Subcutaneous abdominal adipose tissue (tissue), 5 donors: Measurements from ENCODE around the gene KIF16B.
A peak's percentile ranks its signal among the peaks of the same experiment; 100 is the strongest.
"Not testable (repeated sequence)": the region's sequence is repeated elsewhere in the genome, so short reads cannot be mapped to it uniquely, and the experiment has no call there.

ENCODE experiments used
- H3K27ac ChIP-seq: one replicate; pipeline ENCODE4 v1.7.0; 2013; ENCODE audit warnings: low read depth, mild to moderate bottlenecking, inconsistent platforms, low read length, moderate library complexity
- H3K27me3 ChIP-seq, 5 donors: one replicate each; pipeline ENCODE4 v1.7.0; 2013; ENCODE audit warnings: low read length in 5 of 5, inconsistent platforms in 1 of 5; ENCODE audit not compliant: control insufficient read depth in 5 of 5, insufficient read depth in 4 of 5
- H3K36me3 ChIP-seq, 5 donors: one replicate each; pipeline ENCODE4 v1.7.0; 2013; ENCODE audit warnings: low read length in 5 of 5; ENCODE audit not compliant: control insufficient read depth in 5 of 5, insufficient read depth in 5 of 5
- H3K4me1 ChIP-seq, 5 donors: one replicate each; pipeline ENCODE4 v1.7.0; 2013; ENCODE audit warnings: low read length in 5 of 5, mild to moderate bottlenecking in 3 of 5, moderate library complexity in 1 of 5; ENCODE audit not compliant: control insufficient read depth in 5 of 5, insufficient read depth in 5 of 5
- H3K4me3 ChIP-seq, 5 donors: one replicate each; pipeline ENCODE4 v1.7.0; 2013; ENCODE audit warnings: low read length in 5 of 5, low read depth in 1 of 5
- H3K9ac ChIP-seq, 5 donors: one replicate each; pipeline ENCODE4 v1.7.0; 2013; ENCODE audit warnings: low read length in 5 of 5, mild to moderate bottlenecking in 4 of 5, moderate library complexity in 3 of 5
- H3K9me3 ChIP-seq, 5 donors: one replicate each; pipeline ENCODE4 v1.7.0; 2013; ENCODE audit warnings: low read length in 5 of 5; ENCODE audit not compliant: control insufficient read depth in 5 of 5
- donor health status: healthy.
- donor health status: healthy.
- donor health status: healthy.
- donor health status: healthy.
- donor health status: healthy.

KIF16B gene

GRCh38 chr20:16611817-16612216 lies 38.6 kb upstream of the KIF16B start:
- no peaks in the 10 kb centered on the region for H3K36me3 ChIP-seq
- no peaks in the 10 kb centered on the region for H3K9me3 ChIP-seq
- no peak overlapping the region for H3K27ac ChIP-seq
- H3K4me3 ChIP-seq = no peak overlapping the region
- H3K27me3 ChIP-seq = no peaks in the 10 kb centered on the region
- no peak overlapping the region for H3K9ac ChIP-seq
- peaks cover 2 to 26% (median 20%) of the 10 kb centered on the region in 5 donors for H3K4me1 ChIP-seq

- no peaks in the 10 kb centered on the region for H3K27me3 ChIP-seq
- no peaks in the 10 kb centered on the region for H3K9me3 ChIP-seq
- H3K4me1 ChIP-seq = peaks cover 2 to 28% (median 25%) of the 10 kb centered on the region in 5 donors
- no peaks in the 10 kb centered on the region for H3K36me3 ChIP-seq
- H3K4me3 ChIP-seq = no peak overlapping the region
- no peak overlapping the region for H3K9ac ChIP-seq
- no peak overlapping the region for H3K27ac ChIP-seq
These were observed 35.8 kb upstream of the KIF16B start for GRCh38 chr20:16609066-16609465.

DNA sequence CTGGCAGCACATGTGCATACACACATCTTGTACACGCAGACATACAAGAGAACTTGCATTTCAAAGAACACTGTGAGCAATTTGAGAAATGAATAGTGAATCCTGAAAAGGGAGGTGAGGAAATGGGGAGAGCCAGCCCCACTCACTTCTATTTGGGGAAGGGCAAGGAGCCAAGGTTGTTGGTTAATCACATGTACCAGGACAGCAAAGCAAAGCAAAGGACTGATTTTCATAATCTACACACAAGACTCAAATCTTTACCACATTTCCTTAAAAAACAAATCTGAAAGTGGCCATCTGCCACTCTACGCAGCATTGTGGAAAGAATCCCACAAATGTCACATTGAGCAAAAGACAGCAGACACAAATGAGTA lies 35.0 kb upstream of the KIF16B start:
- Histone ChIP-seq H3K27ac (peak overlapping the region; percentile 82), H3K4me3 (no peak overlapping the region), H3K36me3 (no peaks in the 10 kb centered on the region), H3K27me3 (no peaks in the 10 kb centered on the region), H3K9ac (peak overlapping the region in 1 of 5 donors; percentile 0), H3K9me3 (no peaks in the 10 kb centered on the region), H3K4me1 (peaks cover 2 to 28% (median 25%) of the 10 kb centered on the region in 5 donors)

DNA sequence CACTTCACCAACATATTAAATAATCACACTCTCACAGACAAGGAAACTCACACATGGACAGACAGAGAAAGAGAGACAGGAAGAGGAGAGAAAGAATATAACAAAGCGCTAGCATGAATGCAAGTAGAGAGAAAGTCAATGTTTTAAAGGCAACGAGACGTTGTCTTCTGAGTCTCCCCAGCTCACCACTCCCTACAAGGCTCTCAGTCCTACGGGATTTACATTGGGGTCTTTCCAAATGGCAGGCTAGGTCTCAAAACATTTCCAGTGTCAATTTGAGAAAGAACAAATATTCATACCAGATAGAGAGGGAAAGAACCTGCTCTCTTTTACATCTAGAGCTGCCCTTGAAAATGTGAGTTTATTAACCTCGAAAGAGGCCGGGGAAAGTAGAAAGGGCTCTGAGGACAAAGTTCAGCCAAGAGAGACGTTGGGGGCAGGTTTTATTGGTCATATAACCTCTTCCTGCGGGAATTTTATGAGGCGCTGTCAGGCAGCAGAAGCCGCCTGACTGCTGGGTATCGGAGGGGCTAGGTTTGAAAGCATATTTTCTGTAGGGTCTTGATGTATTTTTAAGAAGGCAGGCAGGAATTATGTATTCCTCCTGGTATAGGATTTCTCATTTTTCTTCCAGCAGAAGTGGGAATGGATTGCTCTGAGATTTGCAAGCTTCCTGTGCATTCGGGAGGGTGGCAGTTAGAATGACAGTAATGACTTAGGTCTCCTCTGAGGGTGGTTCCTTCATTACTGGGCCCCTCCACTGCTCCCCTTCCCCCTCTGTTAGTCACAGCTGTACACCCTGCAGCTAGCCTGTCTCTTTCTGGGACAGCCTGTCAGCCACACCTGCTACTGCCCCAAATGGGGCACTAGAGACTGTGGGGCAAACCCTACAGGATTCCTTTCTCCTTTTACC lies 34.4 kb upstream of the KIF16B start:
- no peaks in the 10 kb centered on the region for H3K27me3 ChIP-seq
- H3K9ac ChIP-seq = peak overlapping the region in 2 of 5 donors; percentile 0 to 44
- H3K9me3 ChIP-seq = no peaks in the 10 kb centered on the region
- peak overlapping the region; percentile 82 for H3K27ac ChIP-seq
- no peaks in the 10 kb centered on the region for H3K36me3 ChIP-seq
- peak overlapping the region in 2 of 5 donors; percentile 6 to 16 for H3K4me3 ChIP-seq
- peaks cover 2 to 28% (median 25%) of the 10 kb centered on the region in 5 donors for H3K4me1 ChIP-seq

DNA sequence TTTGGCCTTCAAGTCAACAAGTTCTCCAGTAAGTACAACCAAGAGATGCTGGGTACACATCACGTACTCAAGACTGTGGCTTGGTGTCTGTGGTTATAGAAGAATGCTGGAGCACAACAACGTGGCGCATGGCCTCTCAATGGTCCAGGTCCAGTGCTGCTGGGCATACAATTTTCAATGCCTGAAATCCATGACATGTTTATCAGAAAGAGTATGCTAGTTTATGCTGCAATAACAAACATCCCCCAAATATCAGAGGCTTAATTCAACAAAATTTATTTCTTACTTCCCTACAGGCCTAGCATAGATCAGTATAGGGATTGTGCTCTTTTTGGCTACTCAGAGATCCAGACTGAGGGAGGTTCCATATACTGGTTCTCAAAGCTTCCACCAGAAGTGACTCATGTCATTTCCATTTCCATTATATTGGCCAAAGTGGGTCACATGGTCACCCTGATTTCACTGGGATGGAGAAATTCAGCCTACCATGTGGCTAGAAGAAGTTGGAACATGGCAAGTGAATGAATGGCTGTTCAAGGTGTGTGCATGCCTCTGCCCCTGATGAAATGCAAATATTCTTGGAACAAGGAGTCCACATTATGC lies 33.3 kb upstream of the KIF16B start:
- peak overlapping the region; percentile 82 for H3K27ac ChIP-seq
- H3K9me3 ChIP-seq = no peaks in the 10 kb centered on the region
- no peaks in the 10 kb centered on the region for H3K27me3 ChIP-seq
- H3K4me1 ChIP-seq = peaks cover 2 to 28% (median 25%) of the 10 kb centered on the region in 5 donors
- H3K4me3 ChIP-seq = no peak overlapping the region
- no peaks in the 10 kb centered on the region for H3K36me3 ChIP-seq
- H3K9ac ChIP-seq = no peak overlapping the region

DNA sequence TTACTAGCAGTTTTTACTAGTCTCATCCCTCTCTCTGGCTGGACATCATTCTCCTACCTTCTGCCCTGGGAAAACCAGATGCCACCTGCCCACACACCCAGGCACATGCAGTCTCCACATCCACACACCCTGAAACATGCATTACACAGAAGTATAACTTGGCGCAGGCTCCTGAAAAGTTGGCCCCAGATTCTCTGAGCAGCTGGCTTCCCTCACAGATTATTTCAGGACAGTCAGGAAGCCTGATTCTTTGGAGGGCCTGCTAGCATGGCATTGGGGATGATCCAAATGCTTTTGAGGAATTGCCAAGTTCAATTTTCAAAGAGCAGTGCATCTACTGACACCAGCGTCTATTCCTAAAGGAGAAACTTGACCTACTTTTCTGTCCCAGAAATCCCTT lies 27.8 kb upstream of the KIF16B start:
- Histone ChIP-seq H3K27ac (no peak overlapping the region), H3K9me3 (no peaks in the 10 kb centered on the region), H3K4me1 (peaks cover 0 to 5% (median 4%) of the 10 kb centered on the region in 5 donors), H3K4me3 (no peak overlapping the region), H3K9ac (no peak overlapping the region), H3K36me3 (no peaks in the 10 kb centered on the region), H3K27me3 (no peaks in the 10 kb centered on the region)

DNA sequence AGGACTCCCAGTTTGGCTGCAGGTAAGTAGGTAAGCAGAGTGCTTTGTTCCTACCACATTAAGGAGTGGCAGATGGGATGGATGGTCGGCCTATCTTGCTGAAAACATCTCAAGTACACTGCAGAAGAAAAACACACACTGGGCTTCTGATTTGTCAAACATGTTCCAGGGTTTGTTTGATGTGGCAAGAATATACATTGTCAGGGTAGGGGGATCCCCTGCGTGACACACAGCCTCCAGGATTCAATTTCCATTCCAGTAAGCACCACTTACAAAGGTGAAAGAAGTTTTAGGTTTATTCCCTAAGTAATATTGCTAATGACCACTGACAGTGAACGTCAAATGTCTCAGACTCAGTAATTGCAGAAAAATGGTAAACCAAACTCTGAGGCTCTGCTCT lies 26.0 kb upstream of the KIF16B start:
- Histone ChIP-seq H3K27me3 (no peaks in the 10 kb centered on the region), H3K36me3 (no peaks in the 10 kb centered on the region), H3K27ac (no peak overlapping the region), H3K4me1 (peaks cover 0 to 5% (median 4%) of the 10 kb centered on the region in 5 donors), H3K4me3 (no peak overlapping the region), H3K9me3 (no peaks in the 10 kb centered on the region), H3K9ac (no peak overlapping the region)

- Histone ChIP-seq H3K4me3 (no peak overlapping the region), H3K9ac (no peak overlapping the region), H3K9me3 (no peaks in the 10 kb centered on the region), H3K4me1 (peaks cover 0 to 5% (median 4%) of the 10 kb centered on the region in 5 donors), H3K27me3 (no peaks in the 10 kb centered on the region), H3K36me3 (no peaks in the 10 kb centered on the region), H3K27ac (no peak overlapping the region)
These were observed 23.7 kb upstream of the KIF16B start for GRCh38 chr20:16596991-16597390.

DNA sequence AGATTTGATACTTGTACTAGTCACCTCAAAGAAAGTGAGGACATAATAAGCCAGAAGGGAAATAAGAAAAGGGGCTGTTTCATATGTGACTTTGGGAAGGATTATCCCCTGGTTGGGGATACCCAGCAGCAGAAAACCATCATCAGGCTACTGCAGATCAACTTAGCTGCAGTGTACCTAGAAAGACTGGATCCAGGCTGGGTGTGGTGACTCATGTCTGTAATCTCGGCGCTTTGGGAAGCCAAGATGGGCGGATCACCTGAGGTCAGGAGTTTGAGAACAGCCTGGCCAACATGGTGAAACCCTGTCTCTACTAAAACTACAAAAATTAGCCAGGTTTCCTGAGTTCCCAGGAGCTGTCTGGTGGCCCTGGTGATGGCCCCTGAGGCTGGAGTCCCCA lies 23.2 kb upstream of the KIF16B start:
- H3K4me1 ChIP-seq, H3K9ac ChIP-seq, H3K27ac ChIP-seq, H3K36me3 ChIP-seq, H3K9me3 ChIP-seq, H3K27me3 ChIP-seq, H3K4me3 ChIP-seq: not testable (repeated sequence)

GRCh38 chr20:16595376-16595775 lies 22.1 kb upstream of the KIF16B start:
- H3K9ac ChIP-seq = no peak overlapping the region
- no peaks in the 10 kb centered on the region for H3K9me3 ChIP-seq
- H3K27ac ChIP-seq = no peak overlapping the region
- H3K27me3 ChIP-seq = no peaks in the 10 kb centered on the region
- no peaks in the 10 kb centered on the region for H3K4me1 ChIP-seq
- H3K4me3 ChIP-seq = no peak overlapping the region
- no peaks in the 10 kb centered on the region for H3K36me3 ChIP-seq
